Muscle of leg (tissue), 16 donors: ENCODE measurements around the gene NES. TPM values are rescaled to one million over a fixed set of nuclear protein-coding genes. Genes with fewer than 3 reads are reported as not detected.
A peak's percentile ranks its signal among the peaks of the same experiment; 100 is the strongest.

Experiments used
- DNase-seq: peaks from one replicate; pipeline ENCODE4 v3.0.0; 2013
- H3K27ac ChIP-seq: one replicate; pipeline ENCODE4 v1.5.1; 2013; ENCODE audit warnings: mild to moderate bottlenecking, low read length, control low read depth
- H3K27me3 ChIP-seq: one replicate; pipeline ENCODE4 v1.6.1; 2013; ENCODE audit warnings: low read length; ENCODE audit not compliant: control insufficient read depth, insufficient read depth
- H3K36me3 ChIP-seq: one replicate; pipeline ENCODE4 v1.6.1; 2013; ENCODE audit warnings: low read length; ENCODE audit not compliant: control insufficient read depth, insufficient read depth
- H3K4me1 ChIP-seq: one replicate; pipeline ENCODE4 v1.6.1; 2013; ENCODE audit warnings: low read length; ENCODE audit not compliant: control insufficient read depth, insufficient read depth
- H3K4me3 ChIP-seq: one replicate; pipeline ENCODE4 v1.5.1; 2013; ENCODE audit warnings: low read length, control low read depth
- H3K9me3 ChIP-seq: replicated peaks from 2 replicates; pipeline ENCODE4 v1.6.1; 2013; ENCODE audit warnings: low read depth, low read length; ENCODE audit not compliant: control insufficient read depth
- WGBS: methylation state at CpG from one replicate; pipeline ENCODE4 v1.1.5; 2013; ENCODE audit warnings: missing lambda C conversion rate; ENCODE audit not compliant: insufficient coverage; 5-methylcytosine and 5-hydroxymethylcytosine counted together
- long read RNA-seq, 11 donors: transcript quantifications; one replicate each; lab custom pipeline, GENCODE V29; 2026
- polyA plus RNA-seq, 8 donors: library from polyadenylated mRNA; unstranded; fragments of 120-200 nt; gene quantifications; one replicate each; pipeline versions ENCODE4 v1.2.1 to v1.2.3, GENCODE V29; 2013; ENCODE audit warnings: inconsistent platforms in 1 of 8, low replicate concordance in 1 of 8; ENCODE audit not compliant: insufficient read length in 8 of 8, insufficient read depth in 1 of 8
- total RNA-seq: library from RNA; stranded (reverse); fragments of 120-200 nt; gene quantifications from one replicate; pipeline ENCODE4 v1.2.4, GENCODE V29; 2013

NES gene, protein sequence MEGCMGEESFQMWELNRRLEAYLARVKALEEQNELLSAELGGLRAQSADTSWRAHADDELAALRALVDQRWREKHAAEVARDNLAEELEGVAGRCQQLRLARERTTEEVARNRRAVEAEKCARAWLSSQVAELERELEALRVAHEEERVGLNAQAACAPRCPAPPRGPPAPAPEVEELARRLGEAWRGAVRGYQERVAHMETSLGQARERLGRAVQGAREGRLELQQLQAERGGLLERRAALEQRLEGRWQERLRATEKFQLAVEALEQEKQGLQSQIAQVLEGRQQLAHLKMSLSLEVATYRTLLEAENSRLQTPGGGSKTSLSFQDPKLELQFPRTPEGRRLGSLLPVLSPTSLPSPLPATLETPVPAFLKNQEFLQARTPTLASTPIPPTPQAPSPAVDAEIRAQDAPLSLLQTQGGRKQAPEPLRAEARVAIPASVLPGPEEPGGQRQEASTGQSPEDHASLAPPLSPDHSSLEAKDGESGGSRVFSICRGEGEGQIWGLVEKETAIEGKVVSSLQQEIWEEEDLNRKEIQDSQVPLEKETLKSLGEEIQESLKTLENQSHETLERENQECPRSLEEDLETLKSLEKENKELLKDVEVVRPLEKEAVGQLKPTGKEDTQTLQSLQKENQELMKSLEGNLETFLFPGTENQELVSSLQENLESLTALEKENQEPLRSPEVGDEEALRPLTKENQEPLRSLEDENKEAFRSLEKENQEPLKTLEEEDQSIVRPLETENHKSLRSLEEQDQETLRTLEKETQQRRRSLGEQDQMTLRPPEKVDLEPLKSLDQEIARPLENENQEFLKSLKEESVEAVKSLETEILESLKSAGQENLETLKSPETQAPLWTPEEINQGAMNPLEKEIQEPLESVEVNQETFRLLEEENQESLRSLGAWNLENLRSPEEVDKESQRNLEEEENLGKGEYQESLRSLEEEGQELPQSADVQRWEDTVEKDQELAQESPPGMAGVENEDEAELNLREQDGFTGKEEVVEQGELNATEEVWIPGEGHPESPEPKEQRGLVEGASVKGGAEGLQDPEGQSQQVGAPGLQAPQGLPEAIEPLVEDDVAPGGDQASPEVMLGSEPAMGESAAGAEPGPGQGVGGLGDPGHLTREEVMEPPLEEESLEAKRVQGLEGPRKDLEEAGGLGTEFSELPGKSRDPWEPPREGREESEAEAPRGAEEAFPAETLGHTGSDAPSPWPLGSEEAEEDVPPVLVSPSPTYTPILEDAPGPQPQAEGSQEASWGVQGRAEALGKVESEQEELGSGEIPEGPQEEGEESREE (N-terminal part only)
- total RNA-seq (590 TPM), polyA plus RNA-seq (1,000 to 10,000 TPM in 3 of 8 donors, 100 to 1,000 TPM in 5; 662 to 1,263 (median 888) TPM)
- long read RNA-seq, donor 1, full-length matches to known transcripts = 64 of 76 reads
- long read RNA-seq, donor 1, partial matches to known transcripts = 12 of 76 reads
- long read RNA-seq, donor 1, other reads (novel, unspliced or antisense) = 0 of 76 reads
- long read RNA-seq, donor 2, full-length matches to known transcripts = 14 of 21 reads
- long read RNA-seq, donor 2, partial matches to known transcripts = 7 of 21 reads
- long read RNA-seq, donor 2, other reads (novel, unspliced or antisense) = 0 of 21 reads
- long read RNA-seq, donor 3, full-length matches to known transcripts = 171 of 192 reads
- long read RNA-seq, donor 3, partial matches to known transcripts = 21 of 192 reads
- long read RNA-seq, donor 3, other reads (novel, unspliced or antisense) = 0 of 192 reads
- long read RNA-seq, donor 4, full-length matches to known transcripts = 178 of 229 reads
- long read RNA-seq, donor 4, partial matches to known transcripts = 51 of 229 reads
- long read RNA-seq, donor 4, other reads (novel, unspliced or antisense) = 0 of 229 reads
- long read RNA-seq, donor 5, full-length matches to known transcripts = 232 of 291 reads
- long read RNA-seq, donor 5, partial matches to known transcripts = 59 of 291 reads
- long read RNA-seq, donor 5, other reads (novel, unspliced or antisense) = 0 of 291 reads
- long read RNA-seq, donor 6, full-length matches to known transcripts = 259 of 299 reads
- long read RNA-seq, donor 6, partial matches to known transcripts = 40 of 299 reads
- long read RNA-seq, donor 6, other reads (novel, unspliced or antisense) = 0 of 299 reads
- long read RNA-seq, donor 7, full-length matches to known transcripts = 181 of 202 reads
- long read RNA-seq, donor 7, partial matches to known transcripts = 21 of 202 reads
- long read RNA-seq, donor 7, other reads (novel, unspliced or antisense) = 0 of 202 reads
- long read RNA-seq, donor 8, full-length matches to known transcripts = 25 of 32 reads
- long read RNA-seq, donor 8, partial matches to known transcripts = 7 of 32 reads
- long read RNA-seq, donor 8, other reads (novel, unspliced or antisense) = 0 of 32 reads
- long read RNA-seq, donor 9, full-length matches to known transcripts = 160 of 210 reads
- long read RNA-seq, donor 9, partial matches to known transcripts = 50 of 210 reads
- long read RNA-seq, donor 9, other reads (novel, unspliced or antisense) = 0 of 210 reads
- long read RNA-seq, donor 10, full-length matches to known transcripts = 88 of 122 reads
- long read RNA-seq, donor 10, partial matches to known transcripts = 34 of 122 reads
- long read RNA-seq, donor 10, other reads (novel, unspliced or antisense) = 0 of 122 reads
- long read RNA-seq, donor 11, full-length matches to known transcripts = 109 of 143 reads
- long read RNA-seq, donor 11, partial matches to known transcripts = 34 of 143 reads
- long read RNA-seq, donor 11, other reads (novel, unspliced or antisense) = 0 of 143 reads

DNA sequence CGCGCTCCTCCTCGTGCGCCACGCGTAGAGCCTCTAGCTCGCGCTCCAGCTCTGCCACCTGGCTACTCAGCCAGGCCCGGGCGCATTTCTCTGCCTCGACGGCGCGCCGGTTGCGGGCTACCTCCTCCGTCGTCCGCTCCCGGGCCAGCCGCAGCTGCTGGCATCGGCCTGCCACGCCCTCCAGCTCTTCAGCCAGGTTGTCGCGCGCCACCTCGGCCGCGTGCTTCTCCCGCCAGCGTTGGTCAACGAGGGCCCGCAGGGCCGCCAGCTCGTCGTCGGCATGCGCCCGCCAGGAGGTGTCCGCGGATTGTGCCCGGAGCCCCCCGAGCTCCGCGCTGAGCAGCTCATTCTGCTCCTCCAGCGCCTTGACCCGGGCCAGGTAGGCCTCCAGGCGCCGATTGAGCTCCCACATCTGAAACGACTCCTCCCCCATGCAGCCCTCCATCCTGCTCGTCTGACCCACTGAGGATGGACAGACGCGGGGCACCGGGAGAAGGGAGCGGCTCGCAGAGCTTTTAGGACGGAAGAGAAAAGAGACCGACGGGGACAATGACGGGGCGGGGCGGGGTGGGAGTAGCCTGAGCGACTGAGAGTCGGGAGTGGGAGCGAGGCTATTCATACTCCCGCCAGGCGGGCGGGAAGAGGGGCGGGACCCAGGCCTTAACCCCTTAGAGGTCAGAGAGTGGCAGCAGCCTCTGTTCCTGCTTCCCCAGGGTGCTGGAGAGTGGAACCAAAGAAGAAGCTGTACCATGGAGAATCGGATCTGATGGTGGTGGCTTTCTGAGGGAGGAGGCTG, at the start of gene NES:
Gene NES (minus strand): TSS at position 588 of the 796 bp plus-strand sequence. CDS start 143 bp downstream, at position 445.
- Histone ChIP-seq H3K4me3 (peak within 1 kb of the TSS; percentile 96), H3K36me3 (peaks cover 41% of the 10 kb centered on the region), H3K9me3 (no peaks in the 10 kb centered on the region), H3K27me3 (peaks cover 23% of the 10 kb centered on the region), H3K27ac (peak within 1 kb of the TSS; percentile 95), H3K4me1 (peaks cover 47% of the 10 kb centered on the region)
- 1% methylated on average over 62 of the region's 70 CpGs for WGBS
- DNase-seq = peak; percentile 95

DNA sequence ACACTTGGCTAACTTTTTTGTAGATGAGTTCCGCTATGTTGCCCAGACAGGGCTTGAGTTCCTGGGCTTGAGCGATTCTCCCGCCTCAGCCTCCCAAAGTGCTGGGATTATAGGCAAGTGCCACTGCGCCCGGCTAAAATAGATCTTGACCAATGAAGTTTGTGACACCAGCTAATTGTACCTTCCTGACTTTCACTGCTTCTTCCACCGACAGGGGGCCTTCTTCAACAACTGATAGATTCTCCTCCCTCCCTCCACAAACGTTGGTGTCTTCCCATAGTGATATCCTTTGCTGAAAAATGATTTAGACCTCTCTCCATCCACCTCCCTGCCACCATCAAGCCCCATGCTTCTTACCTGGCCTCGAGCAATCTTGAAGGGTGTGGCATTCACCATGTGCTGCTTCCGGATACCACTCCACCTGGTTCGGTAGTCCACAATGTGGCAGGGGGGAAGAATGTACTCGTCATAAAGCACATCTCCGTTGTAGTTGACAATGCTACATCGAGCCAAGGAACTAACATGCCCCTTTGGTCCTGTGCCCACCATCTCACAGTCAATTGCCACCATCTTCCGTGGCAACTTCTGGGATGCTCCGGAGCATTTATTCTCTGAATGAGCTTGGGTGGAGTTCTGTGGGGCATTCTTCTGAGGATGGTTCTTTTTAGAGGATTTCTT, 49.5 kb upstream of the NES start:
- Histone ChIP-seq H3K9me3 (no peaks in the 10 kb centered on the region), H3K4me1 (peaks cover 37% of the 10 kb centered on the region), H3K36me3 (peaks cover 36% of the 10 kb centered on the region), H3K4me3 (no peak overlapping the region), H3K27ac (no peak overlapping the region), H3K27me3 (no peaks in the 10 kb centered on the region)
- WGBS = 28% methylated on average over 9 of the region's 15 CpGs
- DNase-seq = peak; percentile 74

DNA sequence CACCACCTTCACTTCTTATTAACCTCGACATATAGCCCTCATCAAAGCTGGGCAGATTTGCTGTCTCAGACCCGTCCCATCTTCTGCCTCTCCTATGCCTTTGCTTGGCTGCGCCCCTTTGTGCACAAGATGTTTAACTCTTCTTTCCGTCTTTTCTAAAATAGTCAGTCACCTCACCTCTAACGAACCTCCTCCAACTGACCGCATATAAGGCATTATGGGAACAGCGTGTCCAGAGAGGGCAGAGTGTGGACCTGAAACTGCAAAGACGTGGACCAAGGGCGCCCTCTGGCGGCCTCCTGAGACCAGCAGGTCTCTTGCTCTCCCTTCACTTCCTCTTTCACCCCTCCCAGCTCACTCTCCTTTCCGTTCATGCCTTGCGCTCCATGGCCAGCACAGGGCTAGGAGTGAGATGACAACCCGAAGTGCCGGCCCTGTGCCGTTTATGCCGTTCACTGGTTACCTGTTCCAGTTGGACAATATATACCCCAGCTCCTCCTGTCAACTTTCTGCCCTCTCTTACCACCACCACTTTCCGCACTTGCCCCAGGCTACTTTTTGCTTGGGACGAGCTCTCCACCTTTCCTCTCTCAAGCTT, 48.6 kb upstream of the NES start:
- Histone ChIP-seq H3K9me3 (no peaks in the 10 kb centered on the region), H3K36me3 (peaks cover 45% of the 10 kb centered on the region), H3K4me3 (peak overlapping the region; percentile 18), H3K27ac (peak overlapping the region; percentile 9), H3K27me3 (no peaks in the 10 kb centered on the region), H3K4me1 (peaks cover 37% of the 10 kb centered on the region)
- 9% methylated on average over 18 of the region's 18 CpGs for WGBS
- DNase-seq = peak; percentile 95

DNA sequence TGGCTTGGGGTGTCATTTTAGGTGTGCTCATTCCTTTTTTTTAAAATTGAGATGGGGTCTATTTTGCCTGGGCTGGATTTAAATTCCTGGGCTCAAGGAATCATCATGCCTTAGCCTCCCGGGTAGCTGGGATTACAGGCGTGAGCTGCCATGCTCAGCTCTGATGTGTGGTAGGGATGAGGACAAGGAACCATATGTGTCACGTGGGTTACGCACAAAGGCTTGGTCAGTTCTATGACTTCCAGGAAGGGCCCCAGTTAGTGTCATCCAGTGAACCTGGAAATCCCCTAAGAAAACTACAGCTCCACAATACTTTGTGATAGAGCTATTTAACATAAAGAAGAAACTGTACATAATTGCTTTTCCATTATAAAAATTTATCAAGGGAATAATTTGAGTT, 44.3 kb upstream of the NES start:
- Histone ChIP-seq H3K4me3 (no peak overlapping the region), H3K36me3 (peaks cover 43% of the 10 kb centered on the region), H3K27ac (no peak overlapping the region), H3K9me3 (no peaks in the 10 kb centered on the region), H3K4me1 (peaks cover 15% of the 10 kb centered on the region), H3K27me3 (no peaks in the 10 kb centered on the region)
- WGBS = 77% methylated on average over 2 of the region's 4 CpGs
- no peak for DNase-seq

- no peaks in the 10 kb centered on the region for H3K27me3 ChIP-seq
- peaks cover 43% of the 10 kb centered on the region for H3K36me3 ChIP-seq
- WGBS = 69% methylated on average over 2 of the region's 2 CpGs
- no peak overlapping the region for H3K27ac ChIP-seq
- H3K4me3 ChIP-seq = no peak overlapping the region
- DNase-seq = no peak
- H3K4me1 ChIP-seq = peaks cover 12% of the 10 kb centered on the region
- no peaks in the 10 kb centered on the region for H3K9me3 ChIP-seq
Observed at GRCh38 chr1:156721131-156721530, 43.9 kb upstream of the NES start.

GRCh38 chr1:156717351-156717750, 40.1 kb upstream of the NES start:
- DNase-seq = no peak
- Histone ChIP-seq H3K4me1 (peaks cover 4% of the 10 kb centered on the region), H3K27me3 (no peaks in the 10 kb centered on the region), H3K27ac (no peak overlapping the region), H3K4me3 (no peak overlapping the region), H3K36me3 (peaks cover 18% of the 10 kb centered on the region), H3K9me3 (no peaks in the 10 kb centered on the region)
- 71% methylated on average over 1 of the region's 4 CpGs for WGBS

GRCh38 chr1:156714830-156715229, 37.6 kb upstream of the NES start:
- H3K36me3 ChIP-seq = peaks cover 3% of the 10 kb centered on the region
- no peak for DNase-seq
- WGBS = 59% methylated on average over 3 of the region's 3 CpGs
- no peak overlapping the region for H3K27ac ChIP-seq
- no peak overlapping the region for H3K4me3 ChIP-seq
- no peaks in the 10 kb centered on the region for H3K27me3 ChIP-seq
- H3K9me3 ChIP-seq = no peaks in the 10 kb centered on the region
- peaks cover 28% of the 10 kb centered on the region for H3K4me1 ChIP-seq
